H1 (cell line): Measurements from ENCODE around the gene UPF1. TPM values are rescaled to one million over a fixed set of nuclear protein-coding genes. Genes with fewer than 3 reads are reported as not detected.
"Not testable (repeated sequence)": the region's sequence is repeated elsewhere in the genome, so short reads cannot be mapped to it uniquely, and the experiment has no call there.

Experiments used
- CTCF ChIA-PET: fragments of 300-600 bp; sonication (Branson Sonifier 250); formaldehyde crosslinking; loops from one replicate; lab custom pipeline; 2021; ENCODE audit not compliant: partially characterized antibody; lab: Charles Lee
- POLR2A ChIA-PET: fragments of 300-600 bp; sonication (Branson Sonifier 250); formaldehyde crosslinking; loops from one replicate; lab custom pipeline; 2021; ENCODE audit warnings: inconsistent platforms; ENCODE audit not compliant: partially characterized antibody; lab: Charles Lee
- DNase-seq, 2 experiments: peaks; one replicate each; pipeline versions ENCODE4 v3.0.0 to v3.0.0-alpha.2; 2010 to 2022; ENCODE audit warnings: low spot score in 2 of 2, low read depth in 1 of 2, mixed read lengths in 1 of 2
- FAIRE-seq: peaks from 2 replicates; lab custom pipeline; 2011; peaks lifted over from hg19 to GRCh38; lab: Jason Lieb, UNC
- H2AFZ ChIP-seq: 2 replicates; pipeline ENCODE4 v1.8.1; 2012; ENCODE audit warnings: low read length, inconsistent platforms
- H2AK5ac ChIP-seq: 2 replicates; pipeline ENCODE4 v1.6.1; 2013; ENCODE audit warnings: low read depth, low read length
- H2BK120ac ChIP-seq: replicated peaks from 2 replicates; pipeline ENCODE3; 2013; ENCODE audit warnings: low read depth, low read length, inconsistent platforms
- H2BK12ac ChIP-seq: 2 replicates; pipeline ENCODE4 v1.6.1; 2013; ENCODE audit warnings: low read depth, low read length
- H2BK15ac ChIP-seq: 2 replicates; pipeline ENCODE4 v1.6.1; 2013; ENCODE audit warnings: low read length
- H2BK20ac ChIP-seq: 2 replicates; pipeline ENCODE4 v1.6.1; 2013; ENCODE audit warnings: low read length
- H2BK5ac ChIP-seq: 2 replicates; pipeline ENCODE4 v1.6.1; 2013; ENCODE audit warnings: low read depth, low read length
- H3K14ac ChIP-seq: 2 replicates; pipeline ENCODE4 v1.6.1; 2013; ENCODE audit warnings: inconsistent platforms; ENCODE audit not compliant: insufficient read length
- H3K18ac ChIP-seq: 2 replicates; pipeline ENCODE4 v1.6.1; 2013; ENCODE audit warnings: low read length; ENCODE audit errors: extremely low read depth
- H3K23ac ChIP-seq: 2 replicates; pipeline ENCODE4 v1.6.1; 2013; ENCODE audit warnings: inconsistent platforms; ENCODE audit not compliant: insufficient read length
- H3K23me2 ChIP-seq: 2 replicates; pipeline ENCODE4 v1.6.1; 2013; ENCODE audit warnings: low read depth, low read length
- H3K27ac ChIP-seq: 2 replicates; pipeline ENCODE4 v1.6.1; 2011; ENCODE audit warnings: low read depth, low read length, inconsistent platforms
- H3K27me3 ChIP-seq, 4 experiments: replicated peaks in 1 of 4; 1 replicate in 1 of 4; 2 replicates in 3 of 4; pipeline versions ENCODE4 v1.6.1 to v1.8.1; 2011 to 2013; ENCODE audit warnings: low read length in 3 of 4, mild to moderate bottlenecking in 3 of 4, inconsistent platforms in 2 of 4, mixed read lengths in 2 of 4, moderate library complexity in 1 of 4; ENCODE audit not compliant: control insufficient read depth in 3 of 4, insufficient read depth in 3 of 4; ENCODE audit errors: extremely low read depth in 1 of 4
- H3K36me3 ChIP-seq, 4 experiments: 2 replicates each; pipeline versions ENCODE4 v1.6.1 to v1.8.1; 2011 to 2013; ENCODE audit warnings: mild to moderate bottlenecking in 4 of 4, low read length in 3 of 4, moderate library complexity in 2 of 4, control low read depth in 1 of 4, inconsistent platforms in 1 of 4; ENCODE audit not compliant: insufficient read depth in 4 of 4, control insufficient read depth in 2 of 4
- H3K4ac ChIP-seq: replicated peaks from 2 replicates; pipeline ENCODE3; 2013; ENCODE audit warnings: low read length, low read depth, mixed read lengths, inconsistent platforms; ENCODE audit not compliant: insufficient read length
- H3K4me1 ChIP-seq, 4 experiments: replicated peaks in 1 of 4; 1 replicate in 1 of 4; 2 replicates in 3 of 4; pipeline versions ENCODE4 v1.6.1 to v1.8.1; 2011 to 2013; ENCODE audit warnings: low read length in 3 of 4, inconsistent platforms in 2 of 4, mixed read lengths in 1 of 4; ENCODE audit not compliant: insufficient read depth in 4 of 4, control insufficient read depth in 3 of 4
- H3K4me2 ChIP-seq, 2 experiments: 2 replicates each; pipeline versions ENCODE4 v1.6.1 to v1.8.1; 2011 to 2013; ENCODE audit warnings: low read depth in 2 of 2, low read length in 2 of 2, control low read depth in 1 of 2, inconsistent platforms in 1 of 2, mild to moderate bottlenecking in 1 of 2; ENCODE audit not compliant: insufficient read depth in 1 of 2
- H3K4me3 ChIP-seq, 4 experiments: fragments of 200-600, 300-600 bp in 1 of 4; sonication (generic), shearing (Covaris generic), sonication (Bioruptor Twin) in 1 of 4; 2 replicates each; pipeline versions ENCODE4 v1.5.1 to v1.8.1; 2011 to 2016; ENCODE audit warnings: low read length in 4 of 4, low read depth in 3 of 4, control low read depth in 2 of 4, inconsistent platforms in 2 of 4, mild to moderate bottlenecking in 2 of 4, mixed read lengths in 1 of 4, moderate library complexity in 1 of 4; ENCODE audit not compliant: insufficient read depth in 2 of 4; ENCODE audit errors: extremely low read depth in 1 of 4
- H3K56ac ChIP-seq: replicated peaks from 2 replicates; pipeline ENCODE3; 2013; ENCODE audit warnings: low read depth, mild to moderate bottlenecking, mixed read lengths, low read length, inconsistent platforms; ENCODE audit not compliant: insufficient read length
- H3K79me1 ChIP-seq: 2 replicates; pipeline ENCODE4 v1.6.1; 2013; ENCODE audit warnings: low read depth, low read length, control low read depth
- H3K79me2 ChIP-seq, 2 experiments: 2 replicates each; pipeline versions ENCODE4 v1.6.1 to v1.8.1; 2012 to 2013; ENCODE audit warnings: low read length in 2 of 2, mild to moderate bottlenecking in 2 of 2, inconsistent platforms in 1 of 2; ENCODE audit not compliant: insufficient read depth in 2 of 2, control insufficient read depth in 1 of 2
- H3K9ac ChIP-seq, 4 experiments: replicated peaks in 1 of 4; 1 replicate in 1 of 4; 2 replicates in 3 of 4; pipeline versions ENCODE4 v1.6.1 to v1.8.1; 2011 to 2013; ENCODE audit warnings: low read depth in 3 of 4, low read length in 3 of 4, control low read depth in 2 of 4, mild to moderate bottlenecking in 2 of 4, moderate library complexity in 2 of 4, inconsistent platforms in 1 of 4; ENCODE audit errors: extremely low read depth in 1 of 4
- H3K9me3 ChIP-seq, 2 experiments: 2 replicates each; pipeline versions ENCODE4 v1.6.1 to v1.8.1; 2012 to 2013; ENCODE audit warnings: mild to moderate bottlenecking in 2 of 2, moderate library complexity in 2 of 2, control low read depth in 1 of 2, inconsistent platforms in 1 of 2, low read depth in 1 of 2, low read length in 1 of 2, mixed read lengths in 1 of 2; ENCODE audit not compliant: insufficient read depth in 2 of 2
- H4K20me1 ChIP-seq, 2 experiments: replicated peaks in 1 of 2; 2 replicates each; pipeline versions ENCODE3 to v1.8.1; 2011 to 2013; ENCODE audit warnings: inconsistent platforms in 2 of 2, low read length in 2 of 2, mild to moderate bottlenecking in 1 of 2; ENCODE audit not compliant: insufficient read depth in 2 of 2, control insufficient read depth in 1 of 2
- H4K5ac ChIP-seq: 2 replicates; pipeline ENCODE4 v1.6.1; 2013; ENCODE audit warnings: low read length, low read depth, mixed read lengths, inconsistent platforms; ENCODE audit not compliant: insufficient read length
- H4K8ac ChIP-seq: 2 replicates; pipeline ENCODE4 v1.8.0; 2013; ENCODE audit warnings: mild to moderate bottlenecking, moderate library complexity, low read length, inconsistent platforms; ENCODE audit not compliant: insufficient read depth; ENCODE audit errors: extremely low read depth
- H4K91ac ChIP-seq: replicated peaks from 2 replicates; pipeline ENCODE3; 2013; ENCODE audit warnings: low read length, mixed read lengths, inconsistent platforms; ENCODE audit not compliant: insufficient read length
- WGBS, 2 experiments: shearing (Covaris generic) in 1 of 2; methylation state at CpG; one replicate each; pipeline versions ENCODE4 v1.1.6 to v1.1.7; 2013 to 2015; ENCODE audit warnings: low lambda C conversion rate in 2 of 2, mixed read lengths in 2 of 2, inconsistent platforms in 1 of 2, low coverage in 1 of 2, missing lambda C conversion rate in 1 of 2; ENCODE audit not compliant: insufficient replicate concordance in 2 of 2, insufficient coverage in 1 of 2, insufficient read length in 1 of 2; ENCODE audit errors: extremely low coverage in 1 of 2, missing lambda C conversion rate in 1 of 2; 5-methylcytosine and 5-hydroxymethylcytosine counted together
- polyA plus RNA-seq, 7 experiments: library from polyadenylated mRNA; depleted of rRNA in 3 of 7; stranded (reverse) in 5 of 7; unstranded in 2 of 7; fragments of >200 nt in 5 of 7; fragments of 200-250 nt in 2 of 7; gene quantifications; 1 replicate in 5 of 7; 2 replicates in 1 of 7; 4 replicates in 1 of 7; pipeline versions ENCODE4 v1.2.1 to v1.2.3, GENCODE V29; 2011 to 2013; ENCODE audit warnings: missing spikeins in 2 of 7, mixed read lengths in 2 of 7
- total RNA-seq: library from RNA; stranded (reverse); fragmentation: NEBNext Ultra II Directional; extraction: Animal tissue kit (Norgen Biotek cat#: 25700); gene quantifications from 2 replicates; pipeline ENCODE4 v1.2.1, GENCODE V29; 2021

The UPF1 gene
- total and polyA plus RNA-seq, 2 of the 8 experiments (the other 6 are each of a cell fraction or from before 2014, with no cell fraction given) = 46.4 to 62.0 TPM

DNA sequence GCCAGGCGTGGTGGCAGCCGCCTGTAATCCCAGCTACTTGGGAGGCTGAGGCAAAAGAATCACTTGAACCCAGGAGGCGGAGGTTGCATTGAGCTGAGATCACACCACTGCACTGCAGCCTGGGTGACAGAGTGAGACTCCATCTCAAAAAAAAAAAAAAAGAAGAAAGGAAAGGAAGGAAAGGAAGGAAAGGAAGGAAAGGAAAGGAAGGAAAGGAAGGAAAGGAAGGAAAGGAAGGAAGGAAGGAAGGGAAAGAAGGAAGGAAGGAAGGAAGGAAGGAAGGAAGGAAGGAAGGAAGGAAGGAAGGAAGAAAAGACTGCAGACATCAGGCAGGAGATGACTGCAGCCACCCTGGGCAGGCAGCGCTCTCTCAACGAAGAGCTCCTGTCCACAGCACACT, 70.8 kb downstream of the UPF1 start:
- H4K5ac ChIP-seq, H4K91ac ChIP-seq, H2BK12ac ChIP-seq, H4K8ac ChIP-seq, H3K79me2 ChIP-seq, H3K79me1 ChIP-seq, H2AFZ ChIP-seq, H3K9me3 ChIP-seq, H3K27me3 ChIP-seq, H2AK5ac ChIP-seq, H2BK20ac ChIP-seq, H3K23me2 ChIP-seq, H3K14ac ChIP-seq, FAIRE-seq, DNase-seq, H3K18ac ChIP-seq, H3K9ac ChIP-seq, H3K4me2 ChIP-seq, H3K27ac ChIP-seq, H3K4ac ChIP-seq, H2BK120ac ChIP-seq, H2BK15ac ChIP-seq, H3K4me1 ChIP-seq, H3K23ac ChIP-seq, H3K4me3 ChIP-seq, H3K56ac ChIP-seq, H2BK5ac ChIP-seq: not testable (repeated sequence)
- CTCF ChIA-PET = interaction anchor here (0.9 to 7.8 kb wide), 3 partner anchors 9 to 80 kb away, joined by 3 to 34 read pairs (median 3); no protein-coding TSS in a partner anchor
- 97% methylated on average over 4 of the region's 5 CpGs; no CpG with 5 or more reads in 1 of the 2 experiments for WGBS, 2 experiments
- Histone ChIP-seq H4K20me1 (peaks cover 1 to 12% of the 10 kb centered on the region in 2 experiments), H3K36me3 (peaks cover 0 to 15% (median 5%) of the 10 kb centered on the region in 4 experiments; a peak in 4 of 8 replicates)
- POLR2A ChIA-PET = interaction anchor here (1.3 kb wide), 1 partner anchor 85 kb away, joined by 3 read pairs; no protein-coding TSS in a partner anchor
